ENCODE data around the gene MPRIP. TPM values are rescaled to one million over a fixed set of nuclear protein-coding genes. Genes with fewer than 3 reads are reported as not detected.

MPRIP gene
- total and polyA plus RNA-seq, 2 donors (not counting 1 experiment from before 2014, with no cell fraction given) = 130 to 299 TPM

DNA sequence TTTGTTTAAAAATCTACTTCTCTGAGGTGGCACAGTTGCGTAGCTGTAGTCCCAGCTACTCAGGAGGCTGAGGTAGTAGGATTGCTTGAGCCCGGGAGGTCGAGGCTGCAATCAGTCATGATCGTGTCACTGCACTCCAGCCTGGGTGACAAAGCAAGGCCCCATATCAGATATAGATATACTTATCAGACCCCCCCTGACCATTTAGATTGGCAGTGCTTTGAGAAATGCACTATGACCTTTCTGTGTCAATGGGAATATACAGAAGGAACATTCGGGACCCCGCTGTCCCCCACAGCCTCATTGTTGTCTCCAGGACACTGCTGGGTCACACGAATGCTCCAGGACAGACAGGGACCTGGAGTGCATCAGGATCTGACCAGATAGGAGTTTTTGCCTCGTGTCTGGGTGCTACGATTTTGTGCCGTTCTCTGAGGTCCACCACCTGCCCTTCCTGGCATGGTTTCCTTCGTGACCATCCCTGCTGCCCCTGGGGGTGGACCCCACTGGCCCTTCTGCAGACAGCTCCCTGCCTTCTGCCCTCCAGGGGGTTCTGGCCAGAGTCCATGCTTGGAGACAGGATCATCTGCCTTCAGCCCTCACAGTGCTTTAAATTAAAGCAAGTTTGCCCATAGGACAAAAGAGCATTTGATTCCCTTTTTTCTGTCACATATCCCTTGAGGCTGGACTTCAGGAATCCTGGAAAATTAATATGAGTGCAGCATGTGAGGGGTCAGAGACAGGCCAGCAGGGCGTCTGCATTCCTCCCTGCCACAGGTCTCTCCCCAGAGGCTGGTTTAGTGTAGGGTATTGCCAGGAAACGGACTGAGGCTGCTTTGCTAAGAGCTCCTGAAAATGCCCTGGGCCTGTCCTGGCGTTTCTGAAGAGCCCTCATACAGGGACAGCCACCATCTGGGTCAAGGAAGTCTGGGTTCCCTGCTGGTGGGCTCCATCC lies 144.6 kb downstream of the MPRIP start:
- Mint-ChIP-seq H3K9me3 (ENCODE audit: insufficient read depth) (no peaks in the 10 kb centered on the region), H3K4me1 (peaks cover 30% of the 10 kb centered on the region), H3K27me3 (no peaks in the 10 kb centered on the region), H3K27ac (no peak overlapping the region), H3K4me3 (no peak overlapping the region)
- no peaks in the 10 kb centered on the region for H3K79me2 ChIP-seq (ENCODE audit: control insufficient read depth, insufficient read depth, low read length)
- H3K27ac ChIP-seq (ENCODE audit: low read length in 2 of 2) = peak overlapping the region in 1 of 2 donors; percentile 52
- no peak overlapping the region for H3K4me3 ChIP-seq (ENCODE audit: control extremely low read depth in 1 of 5, extremely low read depth in 1 of 5, insufficient read depth in 1 of 5, low read depth in 2 of 5, low read length in 4 of 5)
- intact Hi-C loops (cut with micrococcal nuclease) = loop anchor here (10.0 kb wide), 1 partner anchor 48 kb away; the partner anchor contains the start of gene FLCN
- no peaks in the 10 kb centered on the region for H4K20me1 ChIP-seq (ENCODE audit: control insufficient read depth, insufficient read depth, low read length, poor library complexity, severe bottlenecking)
- ChIA-PET CTCF (no interaction called here), POLR2A (no interaction called here)
- no peak for DNase-seq
- ATAC-seq (ENCODE audit: low read depth) = no peak
- peaks cover 8 to 52% of the 10 kb centered on the region in 2 experiments for H3K36me3 ChIP-seq (replicated peaks in 1 of 2; ENCODE audit: control extremely low read depth in 1 of 2, control insufficient read depth in 1 of 2, extremely low read depth in 1 of 2, insufficient read depth in 2 of 2, low read length in 1 of 2)
- H2AFZ ChIP-seq (ENCODE audit: insufficient read depth, low read depth, low read length, poor library complexity, severe bottlenecking) = no peak overlapping the region
- no peaks in the 10 kb centered on the region for H3K27me3 ChIP-seq (replicated peaks in 1 of 4; ENCODE audit: control extremely low read depth in 1 of 4, control insufficient read depth in 3 of 4, insufficient read depth in 4 of 4, low read length in 3 of 4)
- peaks cover 14 to 31% of the 10 kb centered on the region in 2 donors for H3K4me1 ChIP-seq (ENCODE audit: control insufficient read depth in 2 of 2, insufficient read depth in 2 of 2, low read length in 2 of 2)
- 87% methylated on average over 10 of the region's 14 CpGs for WGBS (ENCODE audit: insufficient coverage)
- H3K9ac ChIP-seq (ENCODE audit: low read length) = no peak overlapping the region
- TF ChIP-seq, protein P1, sequence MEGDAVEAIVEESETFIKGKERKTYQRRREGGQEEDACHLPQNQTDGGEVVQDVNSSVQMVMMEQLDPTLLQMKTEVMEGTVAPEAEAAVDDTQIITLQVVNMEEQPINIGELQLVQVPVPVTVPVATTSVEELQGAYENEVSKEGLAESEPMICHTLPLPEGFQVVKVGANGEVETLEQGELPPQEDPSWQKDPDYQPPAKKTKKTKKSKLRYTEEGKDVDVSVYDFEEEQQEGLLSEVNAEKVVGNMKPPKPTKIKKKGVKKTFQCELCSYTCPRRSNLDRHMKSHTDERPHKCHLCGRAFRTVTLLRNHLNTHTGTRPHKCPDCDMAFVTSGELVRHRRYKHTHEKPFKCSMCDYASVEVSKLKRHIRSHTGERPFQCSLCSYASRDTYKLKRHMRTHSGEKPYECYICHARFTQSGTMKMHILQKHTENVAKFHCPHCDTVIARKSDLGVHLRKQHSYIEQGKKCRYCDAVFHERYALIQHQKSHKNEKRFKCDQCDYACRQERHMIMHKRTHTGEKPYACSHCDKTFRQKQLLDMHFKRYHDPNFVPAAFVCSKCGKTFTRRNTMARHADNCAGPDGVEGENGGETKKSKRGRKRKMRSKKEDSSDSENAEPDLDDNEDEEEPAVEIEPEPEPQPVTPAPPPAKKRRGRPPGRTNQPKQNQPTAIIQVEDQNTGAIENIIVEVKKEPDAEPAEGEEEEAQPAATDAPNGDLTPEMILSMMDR (IDR thresholded peaks at IDR 0.05) = no peak
- TF ChIP-seq EZH2 (IDR thresholded peaks at IDR 0.05; ENCODE audit: borderline replicate concordance, insufficient read depth, low read depth, low read length, poor library complexity, severe bottlenecking) = no peak
- H3K9me3 ChIP-seq (ENCODE audit: control extremely low read depth in 1 of 3, control insufficient read depth in 2 of 3, insufficient read depth in 1 of 3, low read length in 2 of 3) = peaks cover 0 to 4% (median 0%) of the 10 kb centered on the region in 3 donors
- H3K4me2 ChIP-seq (replicated peaks; ENCODE audit: low read depth, low read length, poor library complexity, severe bottlenecking) = no peak overlapping the region

DNA sequence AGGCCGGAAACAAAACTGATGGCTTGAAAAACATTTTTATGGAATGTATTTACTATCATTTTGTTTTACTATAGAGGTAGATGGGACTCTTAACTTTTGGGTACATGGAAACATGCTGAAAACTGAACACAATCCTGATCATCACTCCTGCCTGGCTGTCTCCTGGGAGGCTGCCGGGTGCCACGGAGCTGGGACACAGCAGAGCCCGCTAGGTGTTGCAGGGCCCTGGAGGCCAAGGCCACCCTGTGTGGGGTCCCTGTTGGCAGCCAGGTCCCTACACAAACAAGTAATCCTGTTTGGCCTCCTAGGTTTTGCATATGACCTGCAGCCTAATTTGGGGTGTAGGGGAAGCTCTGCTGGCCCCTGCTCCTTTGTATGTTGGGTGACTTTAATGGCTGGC lies 146.3 kb downstream of the MPRIP start:
- POLR2A ChIA-PET = interaction anchor here (0.7 kb wide), 1 partner anchor 319 kb away, joined by 3 read pairs; no protein-coding TSS in a partner anchor
- CTCF ChIA-PET = no interaction called here
- Histone ChIP-seq H3K4me1 (ENCODE audit: control insufficient read depth in 2 of 2, insufficient read depth in 2 of 2, low read length in 2 of 2) (peaks cover 6 to 32% of the 10 kb centered on the region in 2 donors), H2AFZ (ENCODE audit: insufficient read depth, low read depth, low read length, poor library complexity, severe bottlenecking) (no peak overlapping the region), H3K27ac (ENCODE audit: low read length in 2 of 2) (no peak overlapping the region), H3K9ac (ENCODE audit: low read length) (no peak overlapping the region), H3K4me2 (replicated peaks; ENCODE audit: low read depth, low read length, poor library complexity, severe bottlenecking) (no peak overlapping the region), H3K79me2 (ENCODE audit: control insufficient read depth, insufficient read depth, low read length) (no peaks in the 10 kb centered on the region), H3K27me3 (replicated peaks in 1 of 4; ENCODE audit: control extremely low read depth in 1 of 4, control insufficient read depth in 3 of 4, insufficient read depth in 4 of 4, low read length in 3 of 4) (no peaks in the 10 kb centered on the region), H3K36me3 (replicated peaks in 1 of 2; ENCODE audit: control extremely low read depth in 1 of 2, control insufficient read depth in 1 of 2, extremely low read depth in 1 of 2, insufficient read depth in 2 of 2, low read length in 1 of 2) (peaks cover 8 to 46% of the 10 kb centered on the region in 2 experiments), H4K20me1 (ENCODE audit: control insufficient read depth, insufficient read depth, low read length, poor library complexity, severe bottlenecking) (no peaks in the 10 kb centered on the region), H3K9me3 (ENCODE audit: control extremely low read depth in 1 of 3, control insufficient read depth in 2 of 3, insufficient read depth in 1 of 3, low read length in 2 of 3) (peaks cover 0 to 5% (median 0%) of the 10 kb centered on the region in 3 donors), H3K4me3 (ENCODE audit: control extremely low read depth in 1 of 5, extremely low read depth in 1 of 5, insufficient read depth in 1 of 5, low read depth in 2 of 5, low read length in 4 of 5) (no peak overlapping the region)
- 94% methylated on average over 3 of the region's 4 CpGs for WGBS (ENCODE audit: insufficient coverage)
- H3K27me3 Mint-ChIP-seq = no peaks in the 10 kb centered on the region
- no peak overlapping the region for H3K27ac Mint-ChIP-seq
- intact Hi-C loops (cut with micrococcal nuclease) = loop anchor here (10.0 kb wide), 1 partner anchor 46 kb away; the partner anchor contains the start of gene FLCN
- H3K4me3 Mint-ChIP-seq = no peak overlapping the region
- TF ChIP-seq, protein P1 (IDR thresholded peaks at IDR 0.05) = no peak
- no peak for TF ChIP-seq EZH2 (IDR thresholded peaks at IDR 0.05; ENCODE audit: borderline replicate concordance, insufficient read depth, low read depth, low read length, poor library complexity, severe bottlenecking)
- ATAC-seq (ENCODE audit: low read depth) = no peak
- H3K9me3 Mint-ChIP-seq (ENCODE audit: insufficient read depth) = no peaks in the 10 kb centered on the region
- H3K4me1 Mint-ChIP-seq = peaks cover 29% of the 10 kb centered on the region
- DNase-seq = no peak
